GM21360 (cell line): ENCODE data around the gene SLC22A12.
"Not testable (repeated sequence)": the region's sequence is repeated elsewhere in the genome, so short reads cannot be mapped to it uniquely, and the experiment has no call there.

ENCODE experiments used
- ATAC-seq: cut with Tn5 transposase; IDR thresholded peaks from one replicate; pipeline ENCODE4 v1.9.1; 2021; ENCODE audit warnings: mild to moderate bottlenecking, moderate library complexity; ENCODE audit not compliant: unreplicated experiment

The SLC22A12 gene

GRCh38 chr11:64590763-64591221 is at the start of gene SLC22A12:
Gene SLC22A12 (plus strand): TSS chr11:64591220. CDS start chr11:64591557, 337 bp downstream.
- no peak for ATAC-seq

- ATAC-seq = no peak
Measured at GRCh38 chr11:64542172-64543125, 48.6 kb upstream of the SLC22A12 start.

GRCh38 chr11:64543818-64544217 is 47.2 kb upstream of the SLC22A12 start:
- ATAC-seq = no peak

- no peak for ATAC-seq
Measured at GRCh38 chr11:64544616-64545296, 46.3 kb upstream of the SLC22A12 start.

GRCh38 chr11:64545619-64546018 is 45.4 kb upstream of the SLC22A12 start:
- no peak for ATAC-seq

GRCh38 chr11:64546176-64546575 is 44.8 kb upstream of the SLC22A12 start:
- no peak for ATAC-seq

GRCh38 chr11:64546600-64546999 is 44.4 kb upstream of the SLC22A12 start:
- ATAC-seq = no peak

GRCh38 chr11:64549969-64550368 is 41.1 kb upstream of the SLC22A12 start:
- ATAC-seq = no peak

- no peak for ATAC-seq
Measured at GRCh38 chr11:64553554-64554201, 37.3 kb upstream of the SLC22A12 start.

GRCh38 chr11:64556044-64556720 is 34.8 kb upstream of the SLC22A12 start:
- no peak for ATAC-seq

GRCh38 chr11:64556721-64557250 is 34.2 kb upstream of the SLC22A12 start:
- ATAC-seq = no peak

GRCh38 chr11:64558065-64558745 is 32.8 kb upstream of the SLC22A12 start:
- no peak for ATAC-seq

- ATAC-seq = no peak
Measured at GRCh38 chr11:64558869-64559268, 32.2 kb upstream of the SLC22A12 start.

- ATAC-seq = no peak
Measured at GRCh38 chr11:64559351-64560138, 31.5 kb upstream of the SLC22A12 start.

- ATAC-seq = no peak
Measured at GRCh38 chr11:64560139-64560771, 30.8 kb upstream of the SLC22A12 start.

- ATAC-seq = no peak
Measured at GRCh38 chr11:64560941-64561340, 30.1 kb upstream of the SLC22A12 start.

GRCh38 chr11:64561429-64561828 is 29.6 kb upstream of the SLC22A12 start:
- not testable (repeated sequence) for ATAC-seq

GRCh38 chr11:64561984-64562722 is 28.9 kb upstream of the SLC22A12 start:
- no peak for ATAC-seq
